Measurements from ENCODE around the gene LMAN1L.

- TF ChIP-seq SPI1 (IDR thresholded peaks at IDR 0.05; ENCODE audit: low read depth, low read length) (no peak), POLR2A (IDR thresholded peaks at IDR 0.05; ENCODE audit: low read depth, low read length) (no peak)
Observed at GRCh38 chr15:74847432-74847831, 34.8 kb downstream of the LMAN1L start.

All from GM12891 (cell line).